Left ventricle myocardium inferior (tissue), 1 donor: ENCODE data around the gene PBX3. TPM values are rescaled to one million over a fixed set of nuclear protein-coding genes. Genes with fewer than 3 reads are reported as not detected.
A peak's percentile ranks its signal among the peaks of the same experiment; 100 is the strongest.

Experiments used
- DNase-seq: peaks from one replicate; pipeline ENCODE4 v3.0.0-alpha.2; 2020
- H3K27ac ChIP-seq: fragments of 200-600 bp; replicated peaks from 2 replicates; pipeline ENCODE4 v1.8.0; 2021
- H3K27me3 ChIP-seq: fragments of 200-600 bp; 2 replicates; pipeline ENCODE4 v1.8.0; 2021; ENCODE audit warnings: low read depth
- H3K36me3 ChIP-seq: fragments of 200-600 bp; 2 replicates; pipeline ENCODE4 v1.8.0; 2021
- H3K4me1 ChIP-seq: fragments of 200-600 bp; 2 replicates; pipeline ENCODE4 v1.8.0; 2021
- H3K4me3 ChIP-seq: fragments of 200-600 bp; 2 replicates; pipeline ENCODE4 v1.8.0; 2021; ENCODE audit warnings: mild to moderate bottlenecking, moderate library complexity
- H3K9me3 ChIP-seq: fragments of 200-600 bp; replicated peaks from 2 replicates; pipeline ENCODE4 v1.8.0; 2021
- CTCF ChIP-seq: fragments of 200-600 bp; IDR thresholded peaks from 2 replicates; pipeline ENCODE4 v1.8.0; 2021; ENCODE audit warnings: antibody characterized with exemption, mild to moderate bottlenecking, borderline replicate concordance
- intact Hi-C: fragments of 100-400 bp; cut with micrococcal nuclease; formaldehyde crosslinking; loops from one replicate; pipeline ENCODE4 v1.11.0; 2022
- total RNA-seq: library from RNA; stranded (reverse); fragmentation: NEBNext Ultra II Directional; extraction: Animal tissue kit (Norgen Biotek cat#: 25700); gene quantifications from one replicate; pipeline ENCODE4 v1.2.1, GENCODE V29; 2021
- donor health status: DM: no; HTN: yes; CAD: no; lungs with severe emphysema.

PBX3 gene
- total RNA-seq, 1 donor from 2014 or later: 44.2 TPM

- peaks cover 25% of the 10 kb centered on the region for H3K4me1 ChIP-seq
- TF ChIP-seq CTCF: no peak
- H3K9me3 ChIP-seq: peaks cover 4% of the 10 kb centered on the region
- H3K27ac ChIP-seq: peak overlapping the region; percentile 37
- H3K4me3 ChIP-seq: no peak overlapping the region
- no peak for DNase-seq
- intact Hi-C loops: no loop called here
- no peaks in the 10 kb centered on the region for H3K36me3 ChIP-seq
- no peaks in the 10 kb centered on the region for H3K27me3 ChIP-seq
These were observed 95.1 kb downstream of the PBX3 start for GRCh38 chr9:125842242-125842641.

- Histone ChIP-seq H3K27ac (peak overlapping the region; percentile 33), H3K4me3 (peak overlapping the region; percentile 21), H3K9me3 (peaks cover 4% of the 10 kb centered on the region), H3K27me3 (no peaks in the 10 kb centered on the region), H3K4me1 (peaks cover 25% of the 10 kb centered on the region), H3K36me3 (no peaks in the 10 kb centered on the region)
- intact Hi-C loops: no loop called here
- no peak for TF ChIP-seq CTCF
- DNase-seq: no peak
These were observed 96.5 kb downstream of the PBX3 start for GRCh38 chr9:125843646-125844045.

GRCh38 chr9:125844611-125845010, 97.4 kb downstream of the PBX3 start:
- Histone ChIP-seq H3K4me3 (no peak overlapping the region), H3K27ac (no peak overlapping the region), H3K36me3 (no peaks in the 10 kb centered on the region), H3K4me1 (peaks cover 16% of the 10 kb centered on the region), H3K27me3 (no peaks in the 10 kb centered on the region), H3K9me3 (peaks cover 4% of the 10 kb centered on the region)
- intact Hi-C loops: no loop called here
- no peak for DNase-seq
- TF ChIP-seq CTCF: no peak

GRCh38 chr9:125845271-125845808, 98.2 kb downstream of the PBX3 start:
- Histone ChIP-seq H3K4me1 (peaks cover 19% of the 10 kb centered on the region), H3K4me3 (no peak overlapping the region), H3K27ac (no peak overlapping the region), H3K36me3 (no peaks in the 10 kb centered on the region), H3K27me3 (no peaks in the 10 kb centered on the region), H3K9me3 (peaks cover 4% of the 10 kb centered on the region)
- intact Hi-C loops: no loop called here
- no peak for DNase-seq
- no peak for TF ChIP-seq CTCF

- intact Hi-C loops: no loop called here
- no peak overlapping the region for H3K4me3 ChIP-seq
- H3K27me3 ChIP-seq: no peaks in the 10 kb centered on the region
- H3K27ac ChIP-seq: no peak overlapping the region
- peaks cover 4% of the 10 kb centered on the region for H3K9me3 ChIP-seq
- no peak for TF ChIP-seq CTCF
- no peak for DNase-seq
- no peaks in the 10 kb centered on the region for H3K36me3 ChIP-seq
- H3K4me1 ChIP-seq: peaks cover 22% of the 10 kb centered on the region
These were observed 100.6 kb downstream of the PBX3 start for GRCh38 chr9:125847735-125848134.
